Right lobe of liver (tissue), 4 donors: ENCODE data around the gene ERRFI1.
A peak's percentile ranks its signal among the peaks of the same experiment; 100 is the strongest.

Experiments used
- CTCF ChIP-seq, 4 donors: fragments of 200-600 bp in 3 of 4; fragments of 450-650 bp in 1 of 4; IDR thresholded peaks; one replicate each; pipeline versions ENCODE4 v1.5.1 to v1.8.0; 2016 to 2022; ENCODE audit warnings: antibody characterized with exemption in 4 of 4, mild to moderate bottlenecking in 2 of 4
- POLR2A ChIP-seq: fragments of 450-650 bp; IDR thresholded peaks from one replicate; pipeline ENCODE4 v1.6.1; 2017; ENCODE audit warnings: antibody characterized with exemption, mild to moderate bottlenecking
- donor health status: DM: no; HTN: no; CAD: no.
- donor health status: DM: no; HTN: no; CAD: no.
- donor health status: DM: no; HTN: yes; CAD: no.

GRCh38 chr1:8023287-8023994 is 2.7 kb downstream of the ERRFI1 start:
- TF ChIP-seq CTCF (IDR thresholded peaks at IDR 0.05) (no peak), POLR2A (peak; percentile 19)
